ENCODE results near the gene NALCN. TPM values are rescaled to one million over a fixed set of nuclear protein-coding genes. Genes with fewer than 3 reads are reported as not detected.

Gene NALCN
- total and polyA plus RNA-seq, 9 donors, result 0.17 to 21.6 (median 1.4) TPM

GRCh38 chr13:101017123-101017872, 399.0 kb downstream of the NALCN start:
- Histone ChIP-seq H3K27ac (no peak overlapping the region), H3K27me3 (no peaks in the 10 kb centered on the region), H3K4me3 (no peak overlapping the region), H3K36me3 (no peaks in the 10 kb centered on the region), H3K9me3 (no peaks in the 10 kb centered on the region), H3K4me1 (ENCODE audit: insufficient read depth) (no peaks in the 10 kb centered on the region)
- WGBS, 3 donors, result 8 to 27% (median 13%) methylated on average over 8 of the region's 8 CpGs
- intact Hi-C loops (cut with DNase I), result no loop called here
- DNase-seq, result no peak
- TF ChIP-seq CTCF (IDR thresholded peaks at IDR 0.05) (no peak), POLR2A (IDR thresholded peaks at IDR 0.05) (no peak), EP300 (IDR thresholded peaks at IDR 0.05) (no peak)

- Histone ChIP-seq H3K9me3 (no peaks in the 10 kb centered on the region), H3K36me3 (no peaks in the 10 kb centered on the region), H3K27ac (no peak overlapping the region), H3K27me3 (no peaks in the 10 kb centered on the region), H3K4me3 (no peak overlapping the region), H3K4me1 (ENCODE audit: insufficient read depth) (no peaks in the 10 kb centered on the region)
- WGBS, 3 donors, result 84 to 95% (median 94%) methylated on average over 7 of the region's 7 CpGs
- DNase-seq, result no peak
- TF ChIP-seq EP300 (IDR thresholded peaks at IDR 0.05) (no peak), POLR2A (IDR thresholded peaks at IDR 0.05) (no peak), CTCF (IDR thresholded peaks at IDR 0.05) (no peak)
- intact Hi-C loops (cut with DNase I), result no loop called here
These were observed 399.8 kb downstream of the NALCN start for GRCh38 chr13:101016475-101016874.

GRCh38 chr13:101013245-101013644, 403.1 kb downstream of the NALCN start:
- no peak overlapping the region for H3K27ac ChIP-seq
- H3K4me3 ChIP-seq, result no peak overlapping the region
- no peaks in the 10 kb centered on the region for H3K27me3 ChIP-seq
- TF ChIP-seq POLR2A (IDR thresholded peaks at IDR 0.05), result no peak
- intact Hi-C loops (cut with DNase I), result no loop called here
- WGBS, 3 donors, result 87 to 93% (median 87%) methylated on average over 5 of the region's 5 CpGs
- no peaks in the 10 kb centered on the region for H3K36me3 ChIP-seq
- no peaks in the 10 kb centered on the region for H3K9me3 ChIP-seq
- no peak for DNase-seq
- no peaks in the 10 kb centered on the region for H3K4me1 ChIP-seq (ENCODE audit: insufficient read depth)

GRCh38 chr13:101010100-101010499, 406.2 kb downstream of the NALCN start:
- no peaks in the 10 kb centered on the region for H3K4me1 ChIP-seq (ENCODE audit: insufficient read depth)
- intact Hi-C loops (cut with DNase I), result no loop called here
- TF ChIP-seq EP300 (IDR thresholded peaks at IDR 0.05), result no peak
- TF ChIP-seq CTCF (IDR thresholded peaks at IDR 0.05), result no peak
- no peak for TF ChIP-seq POLR2A (IDR thresholded peaks at IDR 0.05)
- no peak overlapping the region for H3K27ac ChIP-seq
- no peaks in the 10 kb centered on the region for H3K9me3 ChIP-seq
- 82 to 87% (median 85%) methylated on average over 2 of the region's 2 CpGs for WGBS, 3 donors
- no peaks in the 10 kb centered on the region for H3K36me3 ChIP-seq
- H3K4me3 ChIP-seq, result no peak overlapping the region
- DNase-seq, result no peak
- no peaks in the 10 kb centered on the region for H3K27me3 ChIP-seq

GRCh38 chr13:101007245-101007644, 409.1 kb downstream of the NALCN start:
- intact Hi-C loops (cut with DNase I), result no loop called here
- no peaks in the 10 kb centered on the region for H3K27me3 ChIP-seq
- 61 to 73% (median 64%) methylated on average over 2 of the region's 2 CpGs for WGBS, 3 donors

More at GRCh38 chr13:101007245-101007644, 409.1 kb downstream of the NALCN start:
- H3K36me3 ChIP-seq, result no peaks in the 10 kb centered on the region
- no peaks in the 10 kb centered on the region for H3K4me1 ChIP-seq (ENCODE audit: insufficient read depth)
- DNase-seq, result no peak
- no peak overlapping the region for H3K27ac ChIP-seq
- no peak overlapping the region for H3K4me3 ChIP-seq
- H3K9me3 ChIP-seq, result no peaks in the 10 kb centered on the region
- no peak for TF ChIP-seq CTCF (IDR thresholded peaks at IDR 0.05)
- TF ChIP-seq POLR2A (IDR thresholded peaks at IDR 0.05), result no peak
- TF ChIP-seq EP300 (IDR thresholded peaks at IDR 0.05), result no peak

All from ovary (tissue), 9 donors.